Retinal pigment epithelial cell (primary cell): ENCODE measurements around the gene PADI2.

Experiments used
- DNase-seq: peaks from one replicate; pipeline ENCODE4 v3.0.0-alpha.2; 2010; ENCODE audit warnings: low read depth
- H3K4me3 ChIP-seq: 2 replicates; pipeline ENCODE4 v1.5.1; 2011; ENCODE audit warnings: mild to moderate bottlenecking, low read length, control low read depth, moderate library complexity
- CTCF ChIP-seq: conservative IDR thresholded peaks from 2 replicates; pipeline ENCODE4 v1.5.1; 2011; ENCODE audit warnings: low read depth, low read length, control low read depth, inconsistent platforms

PADI2 gene

DNA sequence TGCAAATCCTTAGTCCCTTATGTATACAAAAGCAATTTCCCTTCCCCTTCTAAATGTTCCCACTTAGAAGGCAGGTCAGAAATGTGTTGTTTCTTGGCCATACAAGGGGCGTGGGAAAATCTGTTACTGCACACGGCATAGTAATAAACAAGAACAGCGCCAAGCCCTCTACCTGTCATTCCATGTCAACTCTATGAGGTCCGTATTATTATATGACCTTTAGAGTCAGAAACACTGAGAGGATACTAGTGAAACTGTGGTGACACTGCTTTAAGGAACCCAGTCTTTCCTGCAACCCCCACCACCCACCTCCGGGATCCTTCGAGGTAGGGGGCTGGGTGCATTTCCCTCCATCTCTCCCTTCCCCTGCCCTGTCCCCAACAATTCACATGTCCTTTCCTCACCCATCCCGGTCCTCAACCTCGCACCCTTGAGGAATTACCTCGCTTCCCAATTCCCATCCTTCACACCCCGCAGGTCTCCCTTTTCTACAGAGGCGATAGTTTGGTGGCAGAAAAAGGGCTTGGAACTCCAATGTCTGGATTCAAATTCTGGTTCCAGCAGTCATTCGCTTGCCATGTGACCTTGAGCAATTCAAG lies 66.1 kb downstream of the PADI2 start:
- no peak for TF ChIP-seq CTCF

GRCh38 chr1:17052641-17053040 lies 66.6 kb downstream of the PADI2 start:
- no peak for DNase-seq
- TF ChIP-seq CTCF = no peak
- peak overlapping the region; percentile 99 for H3K4me3 ChIP-seq

More for the DNA sequence above, 66.1 kb downstream of the PADI2 start:
- no peak for DNase-seq
- H3K4me3 ChIP-seq = peak overlapping the region; percentile 99

GRCh38 chr1:17052038-17052437 lies 67.2 kb downstream of the PADI2 start:
- no peak for DNase-seq
- no peak for TF ChIP-seq CTCF
- H3K4me3 ChIP-seq = no peak overlapping the region

- no peak for DNase-seq
- no peak overlapping the region for H3K4me3 ChIP-seq
- no peak for TF ChIP-seq CTCF
Measured at GRCh38 chr1:17047924-17048323, 71.3 kb downstream of the PADI2 start.

DNA sequence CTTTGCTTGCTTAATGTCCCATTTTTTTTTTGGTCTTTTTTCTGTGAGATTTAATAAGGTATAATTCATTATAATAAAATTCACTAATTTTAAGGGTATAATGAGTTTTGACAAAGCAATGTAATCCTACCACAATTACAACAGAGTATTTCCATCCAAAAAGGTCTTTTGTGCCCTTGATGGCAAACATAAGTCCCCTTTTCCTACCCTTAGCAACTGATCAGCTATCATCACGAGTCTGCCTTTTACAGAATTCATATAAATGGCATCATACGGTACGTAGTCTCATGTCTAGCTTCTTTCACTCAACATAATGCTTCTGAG lies 73.0 kb downstream of the PADI2 start:
- no peak for DNase-seq
- no peak overlapping the region for H3K4me3 ChIP-seq
- no peak for TF ChIP-seq CTCF

- DNase-seq = peak; percentile 36
- H3K4me3 ChIP-seq = peak overlapping the region; percentile 16
- peak; percentile 79 for TF ChIP-seq CTCF
Measured at GRCh38 chr1:17045634-17046333, 73.5 kb downstream of the PADI2 start.

GRCh38 chr1:17045150-17045549 lies 74.1 kb downstream of the PADI2 start:
- no peak overlapping the region for H3K4me3 ChIP-seq
- no peak for DNase-seq
- no peak for TF ChIP-seq CTCF
